ENCODE data around the gene TRIOBP.

TRIOBP gene

GRCh38 chr22:37807410-37808293 is 110.8 kb downstream of the TRIOBP start, which contains the start of gene GCAT:
GCAT (plus strand) TSS chr22:37807934; CDS start chr22:37807968, 34 bp downstream.
- FAIRE-seq: peak; percentile 5

DNA sequence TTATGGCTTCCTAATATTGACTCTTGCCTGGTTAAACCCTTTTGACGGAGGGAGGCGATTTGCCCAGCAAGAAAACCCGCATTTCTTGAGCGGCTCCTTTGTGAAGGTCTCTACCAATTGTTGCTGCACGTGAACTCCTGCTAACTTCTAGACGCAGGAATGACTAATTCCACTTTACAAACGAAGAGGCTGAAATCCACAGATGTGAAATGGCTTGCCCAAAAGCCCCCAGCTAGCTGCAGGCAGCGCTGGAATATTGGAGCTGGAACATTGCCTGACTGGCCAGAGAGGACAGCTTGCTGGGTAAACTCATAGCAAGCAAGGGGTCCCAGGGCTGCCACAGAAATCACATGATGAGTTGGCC is 111.4 kb downstream of the TRIOBP start:
- FAIRE-seq: no peak

DNA sequence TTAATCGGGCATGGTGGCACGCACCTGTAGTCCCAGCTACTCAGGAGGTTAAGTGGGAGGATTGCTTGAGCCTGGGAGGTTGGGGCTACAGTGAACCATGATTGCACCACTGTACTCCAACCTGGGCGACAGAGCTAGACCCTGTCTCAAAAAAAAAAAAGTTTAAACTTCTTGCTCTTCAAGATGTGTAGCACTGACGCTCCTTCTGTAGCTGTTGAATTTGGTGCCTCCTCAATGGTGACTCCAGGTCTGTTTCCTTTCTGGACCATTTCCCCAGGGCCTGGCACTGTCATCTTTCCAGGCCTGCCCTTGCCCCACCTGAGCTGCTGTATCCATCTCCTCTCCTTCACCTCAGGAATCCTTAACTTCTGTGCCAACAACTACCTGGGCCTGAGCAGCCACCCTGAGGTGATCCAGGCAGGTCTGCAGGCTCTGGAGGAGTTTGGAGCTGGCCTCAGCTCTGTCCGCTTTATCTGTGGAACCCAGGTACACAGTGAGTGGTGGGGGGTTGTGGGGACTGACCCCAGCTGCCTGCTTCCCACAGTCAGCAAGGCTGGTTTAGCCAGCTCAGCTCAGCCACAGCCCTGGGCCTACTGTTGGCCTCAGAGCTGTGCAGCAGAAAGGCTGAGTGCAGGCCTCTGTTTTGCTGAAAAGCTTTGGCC is 113.0 kb downstream of the TRIOBP start:
- no peak for FAIRE-seq

DNA sequence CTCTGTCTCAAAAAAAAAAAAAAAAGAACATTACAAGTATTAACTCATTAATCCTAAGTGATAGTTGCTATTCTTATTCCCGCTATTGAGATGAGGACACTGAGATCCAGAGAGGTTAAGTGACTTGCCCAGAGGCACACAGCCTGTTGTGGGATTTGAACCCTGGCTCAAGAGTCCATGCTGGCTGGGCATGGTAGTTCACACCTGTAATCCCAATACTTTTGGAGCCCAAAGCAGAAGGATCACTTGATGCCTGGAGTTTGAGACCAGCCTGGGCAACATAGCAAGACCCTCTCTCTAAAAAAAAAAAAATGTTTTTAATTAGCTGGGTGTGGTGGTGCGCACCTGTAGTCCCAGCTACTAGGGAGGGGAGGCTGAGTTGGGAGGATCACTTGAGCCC is 115.0 kb downstream of the TRIOBP start:
- FAIRE-seq: no peak

GRCh38 chr22:37812869-37813678 is 116.2 kb downstream of the TRIOBP start:
- no peak for FAIRE-seq

DNA sequence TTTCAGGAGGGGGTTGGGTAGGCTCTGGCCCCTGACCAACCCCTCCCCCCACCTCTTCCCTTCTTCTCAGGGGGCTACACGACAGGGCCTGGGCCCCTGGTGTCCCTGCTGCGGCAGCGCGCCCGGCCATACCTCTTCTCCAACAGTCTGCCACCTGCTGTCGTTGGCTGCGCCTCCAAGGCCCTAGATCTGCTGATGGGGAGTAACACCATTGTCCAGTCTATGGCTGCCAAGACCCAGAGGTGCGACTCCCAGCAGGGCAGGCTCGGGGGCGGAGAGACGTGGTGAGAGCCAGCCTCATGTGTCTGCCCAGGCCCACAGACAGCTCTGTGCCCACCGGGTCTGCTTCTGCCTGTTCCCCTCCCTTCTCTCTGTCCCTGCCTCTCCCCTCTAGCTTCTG is 118.7 kb downstream of the TRIOBP start:
- no peak for FAIRE-seq

DNA sequence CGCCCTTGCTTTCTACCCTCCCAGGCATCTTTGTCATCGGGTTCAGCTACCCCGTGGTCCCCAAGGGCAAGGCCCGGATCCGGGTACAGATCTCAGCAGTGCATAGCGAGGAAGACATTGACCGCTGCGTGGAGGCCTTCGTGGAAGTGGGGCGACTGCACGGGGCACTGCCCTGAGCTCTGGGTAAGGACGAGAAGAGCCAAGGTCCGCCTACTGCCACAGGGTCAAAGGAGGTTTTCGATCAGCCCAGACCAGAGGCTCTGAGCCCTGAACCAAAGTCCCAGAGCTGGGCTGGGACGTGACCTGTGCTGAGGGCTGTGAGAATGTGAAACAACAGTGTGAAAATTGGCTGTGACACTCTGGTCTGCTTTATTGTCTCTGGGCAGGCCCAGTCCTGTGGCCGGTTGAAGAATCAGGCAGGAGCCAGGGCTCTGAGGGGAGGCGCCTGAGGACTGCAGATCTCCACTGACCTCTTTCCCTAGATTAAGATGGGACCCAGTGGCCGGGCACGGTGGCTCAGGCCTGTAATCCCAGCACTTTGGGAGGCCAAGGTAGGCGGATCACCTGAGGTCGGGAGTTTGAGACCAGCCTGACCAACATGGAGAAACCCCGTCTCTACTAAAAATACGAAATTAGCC is 119.8 kb downstream of the TRIOBP start:
- no peak for FAIRE-seq

GRCh38 chr22:37817705-37818408 is 121.0 kb downstream of the TRIOBP start:
- no peak for FAIRE-seq

GRCh38 chr22:37818409-37819104 is 121.7 kb downstream of the TRIOBP start:
- FAIRE-seq: no peak

GRCh38 chr22:37819105-37819433 is 122.2 kb downstream of the TRIOBP start:
- no peak for FAIRE-seq

- no peak for FAIRE-seq
These were observed 123.5 kb downstream of the TRIOBP start for GRCh38 chr22:37820350-37820749.

DNA sequence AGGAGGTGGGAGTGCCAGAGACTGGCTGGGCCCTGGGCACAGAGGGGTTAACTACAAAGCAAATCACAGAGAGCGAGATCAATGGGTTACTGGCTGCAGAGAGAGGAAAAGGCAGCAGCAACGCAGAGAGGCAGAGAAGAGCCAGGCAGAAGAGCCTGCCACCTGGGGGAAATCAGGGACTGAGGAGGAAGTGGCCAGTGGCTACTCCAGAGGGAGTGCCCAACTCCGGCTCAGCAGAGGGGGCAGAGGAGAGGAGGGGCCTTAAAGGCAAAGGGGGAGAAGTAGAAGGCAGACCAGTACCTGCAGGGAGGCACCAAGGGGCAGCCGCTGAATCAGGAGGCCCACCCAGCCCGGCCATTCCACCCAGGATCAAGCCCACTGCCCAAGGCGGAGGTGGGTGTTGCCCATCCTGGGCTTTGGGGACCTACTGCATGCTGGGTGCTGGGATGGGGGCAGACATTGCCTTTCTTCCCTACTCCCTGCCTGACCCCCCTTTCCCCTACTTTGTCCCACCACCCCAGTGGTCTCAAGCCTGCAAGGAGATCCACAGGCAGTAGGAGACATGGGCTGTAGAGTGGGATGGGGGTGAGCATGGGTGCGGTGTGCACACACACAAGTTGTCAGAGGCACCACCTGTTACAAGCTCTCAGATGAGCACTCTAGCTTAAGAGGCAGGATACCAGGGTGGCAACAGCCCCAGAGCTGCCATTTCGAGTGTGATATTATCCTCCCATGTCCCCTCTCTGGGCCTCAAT is 125.4 kb downstream of the TRIOBP start:
- FAIRE-seq: no peak

DNA sequence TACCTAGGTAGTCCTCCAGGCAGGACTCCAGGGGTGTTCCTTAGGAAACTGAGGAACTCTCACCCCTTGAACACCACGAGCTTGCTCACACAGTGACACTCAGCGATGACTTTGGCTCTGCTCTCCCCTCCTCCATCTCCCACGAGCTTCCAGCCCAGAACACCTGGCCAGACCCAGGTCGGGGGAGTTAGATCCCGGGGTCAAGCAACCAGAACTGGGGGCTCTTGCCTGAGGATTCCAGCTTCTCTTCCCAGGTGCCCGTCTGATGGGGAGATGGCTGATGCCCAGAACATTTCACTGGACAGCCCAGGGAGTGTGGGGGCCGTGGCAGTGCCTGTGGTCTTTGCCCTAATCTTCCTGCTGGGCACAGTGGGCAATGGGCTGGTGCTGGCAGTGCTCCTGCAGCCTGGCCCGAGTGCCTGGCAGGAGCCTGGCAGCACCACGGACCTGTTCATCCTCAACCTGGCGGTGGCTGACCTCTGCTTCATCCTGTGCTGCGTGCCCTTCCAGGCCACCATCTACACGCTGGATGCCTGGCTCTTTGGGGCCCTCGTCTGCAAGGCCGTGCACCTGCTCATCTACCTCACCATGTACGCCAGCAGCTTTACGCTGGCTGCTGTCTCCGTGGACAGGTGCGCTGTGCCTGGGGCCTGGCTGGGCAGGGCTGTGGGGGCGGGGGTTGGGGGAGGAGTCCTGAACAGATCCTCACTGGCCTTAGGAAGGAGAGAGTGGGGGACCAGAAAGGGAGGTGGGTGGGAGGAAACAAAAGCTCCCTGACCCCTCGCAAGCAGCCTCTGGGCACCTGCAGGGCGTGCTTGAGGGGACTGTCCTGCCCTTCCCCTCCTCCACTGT is 126.5 kb downstream of the TRIOBP start, which contains the start of gene GALR3:
TSS of gene GALR3 (plus strand) at position 249 of the 852 bp plus-strand sequence. CDS start at position 274, 25 bp downstream.
- no peak for FAIRE-seq

- FAIRE-seq: no peak
These were observed 128.1 kb downstream of the TRIOBP start for GRCh38 chr22:37824674-37825641.
